IMR-90 (cell line): ENCODE results near the gene CCDC136.

Source experiments
- FOS ChIP-seq: fragments of 150-350 bp; IDR thresholded peaks from 2 replicates; pipeline ENCODE4 v1.6.1; 2016; ENCODE audit warnings: low read depth, low read length
- MAFK ChIP-seq: IDR thresholded peaks from 2 replicates; pipeline ENCODE4 v1.6.1; 2012; ENCODE audit warnings: low read depth, low read length, improper control_type of control experiment
- MXI1 ChIP-seq: IDR thresholded peaks from 2 replicates; pipeline ENCODE4 v1.6.1; 2012; ENCODE audit warnings: low read depth, mild to moderate bottlenecking, low read length, moderate library complexity, borderline replicate concordance
- NFE2L2 ChIP-seq: fragments of 150-350 bp; IDR thresholded peaks from 2 replicates; pipeline ENCODE4 v1.6.1; 2016; ENCODE audit warnings: low read depth, mild to moderate bottlenecking, low read length
- POLR2A ChIP-seq: IDR thresholded peaks from 2 replicates; pipeline ENCODE4 v1.6.1; 2012; ENCODE audit warnings: mild to moderate bottlenecking, low read depth, low read length
- RAD21 ChIP-seq: IDR thresholded peaks from 2 replicates; pipeline ENCODE4 v1.6.1; 2012; ENCODE audit warnings: low read length, improper control_type of control experiment
- RCOR1 ChIP-seq: IDR thresholded peaks from 2 replicates; pipeline ENCODE4 v1.6.1; 2012; ENCODE audit warnings: mild to moderate bottlenecking, low read length, improper control_type of control experiment; ENCODE audit not compliant: insufficient replicate concordance
- RFX5 ChIP-seq: IDR thresholded peaks from 2 replicates; pipeline ENCODE4 v1.8.0; 2012; ENCODE audit warnings: low read depth, mild to moderate bottlenecking, low read length, moderate library complexity
- TF ChIP-seq, protein P1 (sequence below): fragments of 150-350 bp; IDR thresholded peaks from 2 replicates; pipeline ENCODE4 v1.6.1; 2016; ENCODE audit warnings: low read depth, mild to moderate bottlenecking, low read length, moderate library complexity, borderline replicate concordance
- TF ChIP-seq, protein P2 (sequence below): conservative IDR thresholded peaks from 2 replicates; pipeline ENCODE4 v1.5.1; 2012; ENCODE audit warnings: mild to moderate bottlenecking, low read depth, low read length, improper control_type of control experiment

GRCh38 chr7:128827248-128827958 is 35.6 kb downstream of the CCDC136 start:
- TF ChIP-seq NFE2L2 = no peak
- TF ChIP-seq, protein P1, sequence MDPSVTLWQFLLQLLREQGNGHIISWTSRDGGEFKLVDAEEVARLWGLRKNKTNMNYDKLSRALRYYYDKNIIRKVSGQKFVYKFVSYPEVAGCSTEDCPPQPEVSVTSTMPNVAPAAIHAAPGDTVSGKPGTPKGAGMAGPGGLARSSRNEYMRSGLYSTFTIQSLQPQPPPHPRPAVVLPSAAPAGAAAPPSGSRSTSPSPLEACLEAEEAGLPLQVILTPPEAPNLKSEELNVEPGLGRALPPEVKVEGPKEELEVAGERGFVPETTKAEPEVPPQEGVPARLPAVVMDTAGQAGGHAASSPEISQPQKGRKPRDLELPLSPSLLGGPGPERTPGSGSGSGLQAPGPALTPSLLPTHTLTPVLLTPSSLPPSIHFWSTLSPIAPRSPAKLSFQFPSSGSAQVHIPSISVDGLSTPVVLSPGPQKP = no peak
- TF ChIP-seq, protein P2, sequence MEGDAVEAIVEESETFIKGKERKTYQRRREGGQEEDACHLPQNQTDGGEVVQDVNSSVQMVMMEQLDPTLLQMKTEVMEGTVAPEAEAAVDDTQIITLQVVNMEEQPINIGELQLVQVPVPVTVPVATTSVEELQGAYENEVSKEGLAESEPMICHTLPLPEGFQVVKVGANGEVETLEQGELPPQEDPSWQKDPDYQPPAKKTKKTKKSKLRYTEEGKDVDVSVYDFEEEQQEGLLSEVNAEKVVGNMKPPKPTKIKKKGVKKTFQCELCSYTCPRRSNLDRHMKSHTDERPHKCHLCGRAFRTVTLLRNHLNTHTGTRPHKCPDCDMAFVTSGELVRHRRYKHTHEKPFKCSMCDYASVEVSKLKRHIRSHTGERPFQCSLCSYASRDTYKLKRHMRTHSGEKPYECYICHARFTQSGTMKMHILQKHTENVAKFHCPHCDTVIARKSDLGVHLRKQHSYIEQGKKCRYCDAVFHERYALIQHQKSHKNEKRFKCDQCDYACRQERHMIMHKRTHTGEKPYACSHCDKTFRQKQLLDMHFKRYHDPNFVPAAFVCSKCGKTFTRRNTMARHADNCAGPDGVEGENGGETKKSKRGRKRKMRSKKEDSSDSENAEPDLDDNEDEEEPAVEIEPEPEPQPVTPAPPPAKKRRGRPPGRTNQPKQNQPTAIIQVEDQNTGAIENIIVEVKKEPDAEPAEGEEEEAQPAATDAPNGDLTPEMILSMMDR = no peak
- no peak for TF ChIP-seq POLR2A
- 0 out of 2 replicates have a peak, but pooled peaks have one; percentile 12 for TF ChIP-seq RAD21
- TF ChIP-seq FOS = peak; percentile 88
- no peak for TF ChIP-seq MXI1
- TF ChIP-seq RFX5 = no peak
- peak; percentile 18; the same call in 1 of the 2 replicates for TF ChIP-seq MAFK
- peak; percentile 65 for TF ChIP-seq RCOR1
